GM21717 (cell line): ENCODE results near the gene FGD4.

Source experiments
- ATAC-seq: cut with Tn5 transposase; IDR thresholded peaks from one replicate; pipeline ENCODE4 v1.9.1; 2021; ENCODE audit warnings: mild to moderate bottlenecking, moderate library complexity; ENCODE audit not compliant: unreplicated experiment

Gene FGD4

DNA sequence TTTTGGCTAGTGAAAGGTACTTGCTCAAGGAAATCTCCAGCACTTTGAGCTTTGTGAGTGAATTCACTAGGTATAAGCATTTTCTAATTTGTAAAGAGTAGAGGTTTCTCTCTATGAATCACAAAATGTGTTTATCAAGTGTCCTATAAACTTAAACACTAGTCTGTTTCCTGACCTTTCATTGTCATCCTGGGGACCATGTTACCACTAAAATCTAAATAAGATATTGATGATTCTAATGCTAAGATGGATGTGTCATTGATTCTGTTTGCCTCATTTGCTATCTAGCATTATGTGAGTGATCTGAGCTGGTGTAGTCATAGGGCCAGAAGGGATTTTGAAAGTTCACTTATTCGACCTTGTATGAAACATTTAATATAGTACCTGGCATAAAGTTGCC lies 199.3 kb downstream of the FGD4 start:
- ATAC-seq, result no peak

DNA sequence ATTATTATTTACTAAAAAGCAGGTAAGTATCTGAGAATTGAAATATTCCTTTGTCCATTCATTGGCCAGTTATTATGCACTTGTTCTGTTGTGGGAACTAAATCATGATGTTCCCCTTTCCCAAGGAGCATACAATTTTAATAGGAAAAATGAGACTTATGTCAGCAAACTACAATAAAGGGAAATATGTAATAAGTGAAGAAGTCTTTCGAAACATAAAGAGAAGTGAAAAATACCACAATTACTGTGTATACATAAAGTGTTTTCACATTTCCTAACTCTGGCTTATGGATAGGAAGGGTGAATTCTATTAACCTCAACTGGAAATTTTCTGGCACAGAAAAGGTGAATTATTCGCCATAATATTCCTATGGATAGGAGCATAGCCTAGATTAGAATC lies 201.3 kb downstream of the FGD4 start:
- ATAC-seq, result no peak

- no peak for ATAC-seq
Measured at GRCh38 chr12:32603071-32603470, 203.7 kb downstream of the FGD4 start.

DNA sequence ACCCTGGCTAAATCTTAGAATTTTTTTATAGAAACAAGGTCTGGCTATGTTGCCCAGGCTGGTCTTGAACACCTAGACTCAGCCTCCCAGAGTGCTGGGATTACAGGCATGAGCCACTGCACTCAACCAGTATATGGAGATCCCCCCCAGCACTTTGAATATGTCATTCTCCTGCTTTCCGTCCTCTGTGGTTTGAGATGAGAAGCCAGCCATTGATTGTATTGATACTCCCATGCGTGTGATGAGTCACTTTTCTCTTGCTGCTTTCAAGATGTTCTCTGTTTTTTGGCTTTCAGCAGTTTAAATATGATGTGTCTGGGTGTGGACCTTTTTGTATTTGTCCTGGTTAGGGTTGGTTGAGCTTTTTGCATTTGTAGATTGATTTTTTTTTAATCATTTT lies 204.5 kb downstream of the FGD4 start:
- ATAC-seq, result peak; percentile 98

DNA sequence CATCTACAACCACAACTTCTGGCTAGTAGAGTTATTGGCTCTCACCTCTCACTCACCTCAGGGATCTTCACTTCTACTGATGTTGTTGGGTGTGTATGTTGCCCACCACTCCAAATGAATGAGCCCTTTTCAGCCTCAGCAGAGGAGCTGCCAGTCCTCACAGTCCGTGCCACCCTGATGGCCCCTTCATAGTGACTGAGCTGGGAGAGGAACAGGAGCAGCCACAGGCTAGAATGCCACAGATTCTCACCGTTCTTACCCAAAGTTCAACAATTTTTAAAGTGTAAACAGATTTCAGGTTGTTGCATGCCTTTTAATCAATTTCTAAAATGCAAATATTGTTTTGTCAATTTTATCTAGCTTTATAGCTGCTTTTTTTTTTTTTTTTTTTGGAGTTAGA lies 205.2 kb downstream of the FGD4 start:
- no peak for ATAC-seq

DNA sequence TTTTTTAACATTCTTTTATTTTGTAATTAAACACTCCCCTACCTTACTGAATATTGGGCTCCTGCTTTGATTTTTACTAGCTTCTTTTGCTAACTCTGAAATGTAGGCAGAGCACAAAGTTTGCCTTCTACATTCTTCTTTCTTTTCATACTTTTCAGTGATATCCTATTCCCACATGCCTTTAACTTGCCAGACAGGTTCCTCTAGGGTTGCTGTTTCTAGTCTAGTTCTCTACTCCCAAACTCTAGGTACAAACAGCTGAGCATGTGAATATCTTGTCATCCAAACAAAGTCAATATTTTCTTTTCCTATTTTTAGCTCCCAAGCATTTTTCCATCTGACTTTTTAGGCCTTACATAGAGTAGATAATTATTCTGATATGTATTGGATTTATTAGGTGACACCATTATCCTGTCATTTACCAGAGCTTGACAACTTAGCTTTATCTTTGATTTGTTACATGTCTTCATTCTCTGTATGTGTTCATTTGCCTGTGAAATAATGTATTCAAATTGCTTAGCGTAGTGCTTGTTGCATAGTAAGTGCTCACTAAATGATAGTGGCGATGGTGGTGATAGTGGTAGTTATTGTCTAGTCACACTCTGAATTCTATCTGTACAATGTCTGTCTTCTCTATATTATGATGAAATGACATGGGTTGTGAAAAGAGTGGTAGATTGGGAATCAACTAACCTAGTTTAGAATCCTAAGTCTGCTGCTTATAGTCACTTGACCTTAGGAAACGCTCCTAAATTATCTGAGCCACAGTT lies 206.2 kb downstream of the FGD4 start:
- ATAC-seq, result no peak

GRCh38 chr12:32606443-32606842 lies 207.1 kb downstream of the FGD4 start:
- no peak for ATAC-seq

DNA sequence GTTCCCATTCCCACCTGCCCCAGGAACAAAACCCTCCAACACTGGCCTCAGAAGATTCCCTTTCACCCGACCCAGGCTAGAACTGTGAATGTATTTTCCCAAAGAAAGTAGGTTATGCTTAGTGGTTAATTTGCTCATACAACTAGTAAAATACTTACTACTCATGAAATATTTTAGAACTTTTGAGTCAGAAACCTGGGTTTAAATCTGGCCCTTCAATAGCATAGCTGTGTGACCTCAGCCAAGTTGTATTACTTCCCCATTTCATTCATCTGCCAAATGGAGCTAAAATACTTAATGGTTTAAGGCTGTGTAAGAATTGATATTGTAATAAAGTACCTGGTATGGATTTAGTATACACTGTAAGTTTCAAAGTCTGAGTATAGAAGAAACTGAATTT lies 210.6 kb downstream of the FGD4 start:
- no peak for ATAC-seq

DNA sequence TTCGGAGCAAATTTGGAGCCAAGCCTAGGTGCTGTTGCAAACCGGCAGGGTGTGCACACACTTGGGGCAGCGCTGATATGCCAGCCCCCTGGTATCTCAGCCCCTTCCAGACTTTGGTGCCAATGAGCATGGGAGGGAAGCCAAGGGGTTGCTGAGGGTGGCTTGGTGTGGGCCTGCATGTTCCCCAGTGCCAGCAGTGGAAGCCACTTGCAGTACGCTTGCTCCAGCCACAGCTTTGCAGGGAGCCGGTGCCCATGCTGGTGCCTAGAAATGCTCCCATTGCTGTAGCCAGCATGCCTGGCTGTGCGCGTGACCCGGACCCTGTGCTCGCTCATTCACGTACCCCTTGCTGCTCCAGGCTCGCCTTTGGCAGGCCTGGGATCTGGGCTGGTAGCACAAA lies 212.6 kb downstream of the FGD4 start:
- no peak for ATAC-seq

GRCh38 chr12:32612658-32613614 lies 213.6 kb downstream of the FGD4 start:
- ATAC-seq, result no peak

GRCh38 chr12:32615441-32615840 lies 216.1 kb downstream of the FGD4 start:
- no peak for ATAC-seq

DNA sequence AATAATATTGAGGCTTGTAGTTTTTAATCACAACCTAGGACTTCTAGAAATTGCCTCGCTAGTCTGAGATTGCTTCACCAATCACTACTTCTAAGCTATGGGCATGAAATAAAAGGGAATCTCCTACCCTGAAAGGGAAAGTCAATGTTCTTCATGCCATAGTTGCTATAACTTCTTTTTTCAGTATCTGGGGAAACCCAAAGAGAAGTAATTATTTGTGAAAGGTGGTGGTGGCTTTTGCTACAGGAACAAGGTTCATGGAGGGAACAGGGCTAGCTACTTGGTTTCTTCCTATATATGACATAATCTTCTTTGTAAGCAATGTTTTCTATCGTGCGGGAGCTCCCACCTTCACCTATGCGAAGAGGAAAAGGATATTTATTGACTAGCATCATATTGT lies 218.2 kb downstream of the FGD4 start:
- ATAC-seq, result no peak

GRCh38 chr12:32618115-32618514 lies 218.8 kb downstream of the FGD4 start:
- ATAC-seq, result no peak

GRCh38 chr12:32627976-32628375 lies 228.6 kb downstream of the FGD4 start:
- no peak for ATAC-seq

GRCh38 chr12:32641287-32641901 lies 242.0 kb downstream of the FGD4 start:
- ATAC-seq, result no peak

- no peak for ATAC-seq
Measured at GRCh38 chr12:32644431-32644830, 245.1 kb downstream of the FGD4 start.

DNA sequence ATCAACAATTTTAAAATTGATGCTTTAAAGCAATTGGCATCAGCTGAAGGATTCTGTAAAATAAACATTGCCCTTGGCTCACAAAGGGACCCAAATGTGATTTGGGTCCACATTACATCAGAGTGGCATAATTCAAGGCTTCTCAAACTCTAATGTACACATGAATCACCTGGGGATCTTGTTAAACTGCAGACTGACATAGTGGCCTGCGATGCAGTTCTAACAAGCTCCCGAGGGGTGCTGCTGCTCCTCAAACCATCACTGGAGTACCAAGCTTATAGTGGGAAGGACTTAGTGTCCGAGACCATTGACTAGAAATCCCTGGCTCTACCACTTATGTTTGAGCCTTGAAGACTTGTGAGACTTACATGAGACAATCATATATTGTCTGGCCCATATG lies 247.9 kb downstream of the FGD4 start:
- no peak for ATAC-seq

DNA sequence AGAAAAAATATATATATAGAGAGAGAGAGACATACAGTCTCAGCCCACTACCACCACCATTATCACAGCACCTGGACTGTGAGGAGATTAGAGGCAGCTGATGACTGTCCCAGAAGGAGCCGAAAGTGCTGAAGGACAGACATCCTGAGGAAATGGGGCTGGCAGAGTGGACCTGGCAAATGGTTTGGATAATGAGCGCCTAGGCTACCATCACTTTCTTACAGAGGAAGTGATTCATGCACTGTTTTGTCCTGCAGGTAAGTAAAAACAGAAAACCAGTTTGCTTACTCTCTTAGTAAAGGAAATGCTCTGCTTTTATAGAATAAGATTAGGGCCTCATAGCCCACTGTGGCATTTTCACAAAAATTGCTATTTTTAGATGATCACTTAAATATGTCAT lies 251.2 kb downstream of the FGD4 start:
- ATAC-seq, result no peak

- no peak for ATAC-seq
Measured at GRCh38 chr12:32651151-32651955, 252.0 kb downstream of the FGD4 start.

DNA sequence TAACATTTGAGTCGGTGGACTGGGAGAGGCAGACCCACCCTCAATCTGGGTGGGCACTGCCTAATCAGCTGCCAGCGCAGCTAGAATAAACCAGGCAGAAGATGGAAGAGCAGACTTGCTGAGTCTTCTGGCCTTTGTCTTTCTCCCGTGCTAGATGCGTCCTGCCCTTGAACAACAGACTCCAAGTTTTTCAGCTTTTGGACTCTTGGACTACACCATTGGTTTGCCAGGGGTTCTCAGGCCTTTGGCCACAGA lies 252.5 kb downstream of the FGD4 start:
- no peak for ATAC-seq

DNA sequence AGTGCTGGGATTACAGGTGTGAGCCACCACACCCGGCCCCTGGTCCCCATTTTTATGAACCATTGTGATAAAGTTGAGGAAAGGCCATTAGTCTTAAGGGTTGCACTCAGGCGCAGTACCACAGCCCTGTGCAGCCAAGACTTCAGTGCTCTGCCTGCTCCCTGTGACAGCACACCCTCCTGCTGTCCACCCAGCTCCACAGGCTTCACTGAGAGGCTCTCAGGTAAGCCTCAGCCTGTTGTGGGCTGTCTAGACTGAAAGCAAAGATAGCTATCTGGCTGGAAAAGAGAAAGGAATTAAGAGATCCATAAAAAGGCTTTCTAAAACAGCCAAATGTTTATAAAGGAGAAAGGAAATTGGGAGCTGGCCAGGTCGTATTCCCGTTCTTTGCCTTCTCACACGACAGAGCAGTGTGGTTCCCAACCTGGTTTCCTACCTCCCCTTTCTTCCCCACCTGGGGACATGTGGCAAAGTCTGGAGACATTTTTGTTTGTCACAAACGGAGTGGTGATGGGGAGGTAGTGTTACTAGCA lies 260.6 kb downstream of the FGD4 start:
- ATAC-seq, result no peak
